ENCODE data around the gene RDX.
A peak's percentile ranks its signal among the peaks of the same experiment; 100 is the strongest.

DNA sequence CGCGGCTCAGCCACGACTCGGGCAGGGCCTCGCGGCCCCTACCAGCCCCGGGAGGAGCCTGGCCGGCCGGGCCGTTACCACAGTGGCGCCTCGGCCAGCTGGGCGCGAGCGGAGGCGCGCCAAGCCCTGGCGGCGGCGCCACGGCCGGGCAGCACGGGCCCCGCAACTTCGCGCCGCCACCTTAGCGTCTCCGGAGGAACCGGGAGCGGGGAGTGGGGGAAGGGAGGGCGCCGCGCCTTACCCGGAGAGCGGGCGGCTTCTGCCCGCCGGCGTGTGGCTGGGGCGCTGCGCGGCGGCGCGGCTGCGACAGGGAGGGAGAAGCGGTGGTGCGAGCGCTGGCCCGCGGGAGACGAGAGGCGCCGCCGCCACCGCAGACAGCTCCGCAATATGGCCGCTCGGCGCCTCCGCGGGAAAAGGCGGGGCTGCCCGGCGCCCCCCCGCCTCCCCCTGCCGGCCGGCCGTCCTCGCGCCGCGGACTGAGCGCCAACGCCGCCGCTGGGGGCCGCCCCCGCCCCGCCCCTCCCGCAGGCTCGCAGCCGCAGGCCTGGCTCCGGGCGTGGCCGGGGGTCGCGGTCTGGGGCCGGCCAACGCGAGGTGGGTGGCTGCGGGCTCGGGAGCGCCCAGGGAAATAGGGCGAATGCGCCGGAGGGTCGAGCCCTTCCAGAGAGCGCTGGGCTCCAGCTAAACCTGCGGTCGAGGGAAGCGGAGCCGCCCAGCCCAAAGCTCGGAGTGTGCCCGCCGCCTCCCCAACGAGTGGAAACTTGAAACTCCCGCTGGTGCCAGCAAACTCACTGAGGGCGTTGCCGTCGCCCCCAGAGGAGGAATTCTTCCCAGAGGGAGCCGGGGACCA, at the start of gene RDX:
- TF ChIP-seq EZH2phosphoT487 (IDR thresholded peaks at IDR 0.05; ENCODE audit: unreplicated experiment) (no peak), EZH2 (IDR thresholded peaks at IDR 0.05; ENCODE audit: low read depth, unreplicated experiment) (no peak), CREB1 (CRISPR knock-in tag; IDR thresholded peaks at IDR 0.05; ENCODE audit: low read depth) (no peak), CTCF (conservative IDR thresholded peaks at IDR 0.05; ENCODE audit: low read depth in 2 of 2) (no peak), POLR2AphosphoS5 (IDR thresholded peaks at IDR 0.05; ENCODE audit: low read depth) (peak; percentile 63), REST (IDR thresholded peaks at IDR 0.05; ENCODE audit: unreplicated experiment) (no peak), ETS1 (IDR thresholded peaks at IDR 0.05) (no peak), JUNB (IDR thresholded peaks at IDR 0.05; ENCODE audit: unreplicated experiment) (no peak), NANOG (IDR thresholded peaks at IDR 0.05; ENCODE audit: borderline replicate concordance) (no peak), STAT1 (IDR thresholded peaks at IDR 0.05; ENCODE audit: unreplicated experiment) (no peak), ZNF114 (CRISPR knock-in tag; IDR thresholded peaks at IDR 0.05) (no peak), ZNF331 (CRISPR knock-in tag; IDR thresholded peaks at IDR 0.05; ENCODE audit: low read depth) (no peak)
- TF ChIP-seq, protein P1, sequence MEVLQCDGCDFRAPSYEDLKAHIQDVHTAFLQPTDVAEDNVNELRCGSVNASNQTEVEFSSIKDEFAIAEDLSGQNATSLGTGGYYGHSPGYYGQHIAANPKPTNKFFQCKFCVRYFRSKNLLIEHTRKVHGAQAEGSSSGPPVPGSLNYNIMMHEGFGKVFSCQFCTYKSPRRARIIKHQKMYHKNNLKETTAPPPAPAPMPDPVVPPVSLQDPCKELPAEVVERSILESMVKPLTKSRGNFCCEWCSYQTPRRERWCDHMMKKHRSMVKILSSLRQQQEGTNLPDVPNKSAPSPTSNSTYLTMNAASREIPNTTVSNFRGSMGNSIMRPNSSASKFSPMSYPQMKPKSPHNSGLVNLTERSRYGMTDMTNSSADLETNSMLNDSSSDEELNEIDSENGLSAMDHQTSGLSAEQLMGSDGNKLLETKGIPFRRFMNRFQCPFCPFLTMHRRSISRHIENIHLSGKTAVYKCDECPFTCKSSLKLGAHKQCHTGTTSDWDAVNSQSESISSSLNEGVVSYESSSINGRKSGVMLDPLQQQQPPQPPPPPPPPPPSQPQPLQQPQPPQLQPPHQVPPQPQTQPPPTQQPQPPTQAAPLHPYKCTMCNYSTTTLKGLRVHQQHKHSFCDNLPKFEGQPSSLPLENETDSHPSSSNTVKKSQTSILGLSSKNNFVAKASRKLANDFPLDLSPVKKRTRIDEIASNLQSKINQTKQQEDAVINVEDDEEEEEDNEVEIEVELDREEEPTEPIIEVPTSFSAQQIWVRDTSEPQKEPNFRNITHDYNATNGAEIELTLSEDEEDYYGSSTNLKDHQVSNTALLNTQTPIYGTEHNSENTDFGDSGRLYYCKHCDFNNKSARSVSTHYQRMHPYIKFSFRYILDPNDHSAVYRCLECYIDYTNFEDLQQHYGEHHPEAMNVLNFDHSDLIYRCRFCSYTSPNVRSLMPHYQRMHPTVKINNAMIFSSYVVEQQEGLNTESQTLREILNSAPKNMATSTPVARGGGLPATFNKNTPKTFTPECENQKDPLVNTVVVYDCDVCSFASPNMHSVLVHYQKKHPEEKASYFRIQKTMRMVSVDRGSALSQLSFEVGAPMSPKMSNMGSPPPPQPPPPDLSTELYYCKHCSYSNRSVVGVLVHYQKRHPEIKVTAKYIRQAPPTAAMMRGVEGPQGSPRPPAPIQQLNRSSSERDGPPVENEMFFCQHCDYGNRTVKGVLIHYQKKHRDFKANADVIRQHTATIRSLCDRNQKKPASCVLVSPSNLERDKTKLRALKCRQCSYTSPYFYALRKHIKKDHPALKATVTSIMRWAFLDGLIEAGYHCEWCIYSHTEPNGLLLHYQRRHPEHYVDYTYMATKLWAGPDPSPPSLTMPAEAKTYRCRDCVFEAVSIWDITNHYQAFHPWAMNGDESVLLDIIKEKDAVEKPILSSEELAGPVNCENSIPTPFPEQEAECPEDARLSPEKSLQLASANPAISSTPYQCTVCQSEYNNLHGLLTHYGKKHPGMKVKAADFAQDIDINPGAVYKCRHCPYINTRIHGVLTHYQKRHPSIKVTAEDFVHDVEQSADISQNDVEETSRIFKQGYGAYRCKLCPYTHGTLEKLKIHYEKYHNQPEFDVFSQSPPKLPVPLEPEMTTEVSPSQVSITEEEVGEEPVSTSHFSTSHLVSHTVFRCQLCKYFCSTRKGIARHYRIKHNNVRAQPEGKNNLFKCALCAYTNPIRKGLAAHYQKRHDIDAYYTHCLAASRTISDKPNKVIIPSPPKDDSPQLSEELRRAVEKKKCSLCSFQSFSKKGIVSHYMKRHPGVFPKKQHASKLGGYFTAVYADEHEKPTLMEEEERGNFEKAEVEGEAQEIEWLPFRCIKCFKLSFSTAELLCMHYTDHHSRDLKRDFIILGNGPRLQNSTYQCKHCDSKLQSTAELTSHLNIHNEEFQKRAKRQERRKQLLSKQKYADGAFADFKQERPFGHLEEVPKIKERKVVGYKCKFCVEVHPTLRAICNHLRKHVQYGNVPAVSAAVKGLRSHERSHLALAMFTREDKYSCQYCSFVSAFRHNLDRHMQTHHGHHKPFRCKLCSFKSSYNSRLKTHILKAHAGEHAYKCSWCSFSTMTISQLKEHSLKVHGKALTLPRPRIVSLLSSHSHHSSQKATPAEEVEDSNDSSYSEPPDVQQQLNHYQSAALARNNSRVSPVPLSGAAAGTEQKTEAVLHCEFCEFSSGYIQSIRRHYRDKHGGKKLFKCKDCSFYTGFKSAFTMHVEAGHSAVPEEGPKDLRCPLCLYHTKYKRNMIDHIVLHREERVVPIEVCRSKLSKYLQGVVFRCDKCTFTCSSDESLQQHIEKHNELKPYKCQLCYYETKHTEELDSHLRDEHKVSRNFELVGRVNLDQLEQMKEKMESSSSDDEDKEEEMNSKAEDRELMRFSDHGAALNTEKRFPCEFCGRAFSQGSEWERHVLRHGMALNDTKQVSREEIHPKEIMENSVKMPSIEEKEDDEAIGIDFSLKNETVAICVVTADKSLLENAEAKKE (CRISPR knock-in tag; IDR thresholded peaks at IDR 0.05): no peak

All from GM23338 (cell line).